ENCODE results near the gene ARID5A. TPM values are rescaled to one million over a fixed set of nuclear protein-coding genes. Genes with fewer than 3 reads are reported as not detected.

ARID5A gene
- total and polyA plus RNA-seq, 4 donors: 12.5 to 61.9 (median 28.4) TPM

DNA sequence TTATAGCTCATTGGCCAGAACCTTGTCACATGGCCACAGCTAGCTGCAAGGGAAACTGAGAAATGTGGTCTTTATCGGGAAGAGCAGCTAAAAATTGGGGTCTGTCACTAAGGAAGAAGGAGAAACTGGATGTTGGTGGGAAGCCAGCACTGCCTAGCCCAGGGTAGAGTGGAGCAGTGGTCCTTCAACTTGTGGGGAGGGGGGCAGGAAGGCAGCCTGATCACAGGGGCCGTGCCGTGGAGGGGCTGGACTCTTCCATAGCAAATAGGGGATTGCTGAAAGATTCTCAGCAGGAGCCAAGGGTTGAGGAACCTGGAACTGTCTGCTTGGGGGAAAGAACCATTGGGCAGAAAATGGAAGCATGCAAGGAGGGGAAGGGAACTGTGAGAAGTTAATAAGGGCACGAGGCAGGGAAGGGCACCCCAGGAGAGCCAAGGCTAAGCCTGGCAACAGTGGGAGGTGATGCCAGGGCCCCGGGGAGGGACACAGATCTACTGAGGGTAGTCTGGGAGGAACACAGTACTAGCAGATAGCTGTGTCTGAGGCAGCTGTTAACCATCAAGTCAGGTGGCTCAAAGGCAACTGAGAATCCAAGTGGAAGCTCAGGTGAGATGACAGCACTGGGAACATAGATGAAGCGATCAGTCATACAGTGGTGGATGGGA lies 25.5 kb upstream of the ARID5A start:
- Histone ChIP-seq H3K27me3 (ENCODE audit: control insufficient read depth in 3 of 3, insufficient read depth in 3 of 3, low read length in 2 of 3) (no peaks in the 10 kb centered on the region), H3K36me3 (ENCODE audit: control insufficient read depth in 4 of 4, insufficient read depth in 4 of 4, low read length in 4 of 4) (no peaks in the 10 kb centered on the region), H3K27ac (ENCODE audit: low read depth in 1 of 2, low read length in 1 of 2) (no peak overlapping the region), H3K4me3 (no peak overlapping the region), H3K9me3 (ENCODE audit: control insufficient read depth in 4 of 4, insufficient read depth in 3 of 4, low read length in 3 of 4) (no peaks in the 10 kb centered on the region), H3K4me1 (ENCODE audit: control insufficient read depth in 5 of 5, insufficient read depth in 5 of 5, low read length in 5 of 5) (peaks cover 0 to 11% (median 9%) of the 10 kb centered on the region in 5 donors), H3K9ac (ENCODE audit: insufficient read depth in 1 of 2, low read length in 2 of 2) (no peak overlapping the region)
- DNase-seq: no peak
- no peak for ATAC-seq (ENCODE audit: insufficient read depth, low FRiP score)
- 79 to 83% methylated on average over 6 of the region's 6 CpGs for WGBS, 2 donors
- TF ChIP-seq, protein P1, sequence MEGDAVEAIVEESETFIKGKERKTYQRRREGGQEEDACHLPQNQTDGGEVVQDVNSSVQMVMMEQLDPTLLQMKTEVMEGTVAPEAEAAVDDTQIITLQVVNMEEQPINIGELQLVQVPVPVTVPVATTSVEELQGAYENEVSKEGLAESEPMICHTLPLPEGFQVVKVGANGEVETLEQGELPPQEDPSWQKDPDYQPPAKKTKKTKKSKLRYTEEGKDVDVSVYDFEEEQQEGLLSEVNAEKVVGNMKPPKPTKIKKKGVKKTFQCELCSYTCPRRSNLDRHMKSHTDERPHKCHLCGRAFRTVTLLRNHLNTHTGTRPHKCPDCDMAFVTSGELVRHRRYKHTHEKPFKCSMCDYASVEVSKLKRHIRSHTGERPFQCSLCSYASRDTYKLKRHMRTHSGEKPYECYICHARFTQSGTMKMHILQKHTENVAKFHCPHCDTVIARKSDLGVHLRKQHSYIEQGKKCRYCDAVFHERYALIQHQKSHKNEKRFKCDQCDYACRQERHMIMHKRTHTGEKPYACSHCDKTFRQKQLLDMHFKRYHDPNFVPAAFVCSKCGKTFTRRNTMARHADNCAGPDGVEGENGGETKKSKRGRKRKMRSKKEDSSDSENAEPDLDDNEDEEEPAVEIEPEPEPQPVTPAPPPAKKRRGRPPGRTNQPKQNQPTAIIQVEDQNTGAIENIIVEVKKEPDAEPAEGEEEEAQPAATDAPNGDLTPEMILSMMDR (IDR thresholded peaks at IDR 0.05; ENCODE audit: control extremely low read depth, extremely low read depth): no peak

DNA sequence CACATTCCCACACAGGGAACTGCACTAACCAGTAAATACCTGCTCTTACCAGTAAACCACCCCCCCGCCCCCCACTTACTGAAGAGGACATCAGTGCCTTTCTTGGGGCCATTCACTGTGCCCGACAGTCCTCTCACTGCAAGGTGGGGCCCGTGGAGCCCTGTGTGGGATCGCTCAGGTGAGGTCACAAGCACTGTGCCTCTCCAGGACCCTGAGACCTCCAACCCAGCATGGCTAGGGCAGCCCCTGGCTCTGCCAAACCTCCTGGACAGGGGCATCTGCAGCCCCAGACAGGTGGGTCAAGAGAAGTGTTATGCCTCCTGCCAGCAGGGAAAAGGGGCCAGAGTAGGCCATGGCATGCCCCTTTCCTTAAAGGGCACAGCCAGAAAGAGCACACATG lies 24.7 kb upstream of the ARID5A start:
- Histone ChIP-seq H3K4me3 (no peak overlapping the region), H3K27me3 (ENCODE audit: control insufficient read depth in 3 of 3, insufficient read depth in 3 of 3, low read length in 2 of 3) (no peaks in the 10 kb centered on the region), H3K4me1 (ENCODE audit: control insufficient read depth in 5 of 5, insufficient read depth in 5 of 5, low read length in 5 of 5) (peaks cover 0 to 11% (median 9%) of the 10 kb centered on the region in 5 donors), H3K36me3 (ENCODE audit: control insufficient read depth in 4 of 4, insufficient read depth in 4 of 4, low read length in 4 of 4) (no peaks in the 10 kb centered on the region), H3K9me3 (ENCODE audit: control insufficient read depth in 4 of 4, insufficient read depth in 3 of 4, low read length in 3 of 4) (no peaks in the 10 kb centered on the region), H3K27ac (ENCODE audit: low read depth in 1 of 2, low read length in 1 of 2) (no peak overlapping the region), H3K9ac (ENCODE audit: insufficient read depth in 1 of 2, low read length in 2 of 2) (no peak overlapping the region)
- ATAC-seq (ENCODE audit: insufficient read depth, low FRiP score) (no peak), DNase-seq (no peak)
- TF ChIP-seq, protein P1 (IDR thresholded peaks at IDR 0.05; ENCODE audit: control extremely low read depth, extremely low read depth): no peak
- WGBS, 2 donors: 83 to 95% methylated on average over 4 of the region's 4 CpGs

DNA sequence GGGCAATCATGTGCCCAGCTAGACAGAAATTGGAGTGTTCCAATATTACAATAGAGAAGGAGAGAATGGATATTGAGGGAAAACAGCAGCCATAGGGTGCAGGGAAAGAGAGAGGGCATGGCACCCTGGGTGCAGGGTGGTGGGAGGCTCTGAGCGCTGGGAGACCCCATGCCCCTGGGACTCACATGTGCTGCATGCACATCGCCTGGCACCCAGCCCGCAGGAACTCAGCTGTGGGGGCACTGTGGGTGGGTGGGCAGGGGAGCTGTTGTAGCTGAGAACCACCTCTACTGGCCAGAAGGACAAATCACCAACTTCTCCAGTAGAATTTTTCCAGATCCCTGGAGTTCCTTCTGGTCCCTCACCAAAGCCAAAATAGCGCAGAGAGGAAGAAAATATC lies 24.2 kb upstream of the ARID5A start:
- H3K4me1 ChIP-seq (ENCODE audit: control insufficient read depth in 5 of 5, insufficient read depth in 5 of 5, low read length in 5 of 5): peaks cover 0 to 11% (median 9%) of the 10 kb centered on the region in 5 donors
- no peaks in the 10 kb centered on the region for H3K36me3 ChIP-seq (ENCODE audit: control insufficient read depth in 4 of 4, insufficient read depth in 4 of 4, low read length in 4 of 4)
- H3K9ac ChIP-seq (ENCODE audit: insufficient read depth in 1 of 2, low read length in 2 of 2): no peak overlapping the region
- ATAC-seq (ENCODE audit: insufficient read depth, low FRiP score) (no peak), DNase-seq (no peak)
- no peaks in the 10 kb centered on the region for H3K27me3 ChIP-seq (ENCODE audit: control insufficient read depth in 3 of 3, insufficient read depth in 3 of 3, low read length in 2 of 3)
- TF ChIP-seq, protein P1 (IDR thresholded peaks at IDR 0.05; ENCODE audit: control extremely low read depth, extremely low read depth): no peak
- WGBS, 2 donors: 91 to 92% methylated on average over 4 of the region's 4 CpGs
- no peak overlapping the region for H3K4me3 ChIP-seq
- no peak overlapping the region for H3K27ac ChIP-seq (ENCODE audit: low read depth in 1 of 2, low read length in 1 of 2)
- no peaks in the 10 kb centered on the region for H3K9me3 ChIP-seq (ENCODE audit: control insufficient read depth in 4 of 4, insufficient read depth in 3 of 4, low read length in 3 of 4)

DNA sequence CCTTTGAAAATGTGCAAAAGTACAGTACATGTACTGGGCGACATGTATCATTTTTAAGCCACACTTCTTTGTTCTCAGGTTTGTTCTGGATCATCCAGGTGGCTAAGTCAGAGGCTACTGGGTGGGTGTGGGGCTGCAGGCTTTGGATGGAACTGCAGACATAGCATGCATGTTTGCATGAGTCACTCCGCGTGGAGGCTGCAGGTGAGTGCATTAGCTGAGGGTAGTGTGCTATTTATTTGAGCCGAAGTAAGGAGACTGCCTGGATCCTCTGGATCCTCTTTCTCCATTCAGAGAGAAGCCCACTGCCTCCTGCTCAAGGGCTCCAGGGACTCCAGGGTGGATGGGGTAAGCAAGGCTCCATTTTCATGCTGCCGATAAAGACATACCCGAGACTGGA lies 22.0 kb upstream of the ARID5A start:
- no peak for DNase-seq
- TF ChIP-seq, protein P1 (IDR thresholded peaks at IDR 0.05; ENCODE audit: control extremely low read depth, extremely low read depth): no peak
- ATAC-seq (ENCODE audit: insufficient read depth, low FRiP score): no peak
- Histone ChIP-seq H3K36me3 (ENCODE audit: control insufficient read depth in 4 of 4, insufficient read depth in 4 of 4, low read length in 4 of 4) (no peaks in the 10 kb centered on the region), H3K4me1 (ENCODE audit: control insufficient read depth in 5 of 5, insufficient read depth in 5 of 5, low read length in 5 of 5) (peaks cover 0 to 3% (median 0%) of the 10 kb centered on the region in 5 donors), H3K9me3 (ENCODE audit: control insufficient read depth in 4 of 4, insufficient read depth in 3 of 4, low read length in 3 of 4) (no peaks in the 10 kb centered on the region), H3K4me3 (no peak overlapping the region), H3K9ac (ENCODE audit: insufficient read depth in 1 of 2, low read length in 2 of 2) (no peak overlapping the region), H3K27me3 (ENCODE audit: control insufficient read depth in 3 of 3, insufficient read depth in 3 of 3, low read length in 2 of 3) (no peaks in the 10 kb centered on the region), H3K27ac (ENCODE audit: low read depth in 1 of 2, low read length in 1 of 2) (no peak overlapping the region)
- whole genome bisulfite sequencing, 2 donors: 91 to 95% methylated on average over 6 of the region's 6 CpGs
